GM18502 (cell line): ENCODE results near the gene BMPR2.

ENCODE experiments used
- ATAC-seq: cut with Tn5 transposase; IDR thresholded peaks from one replicate; pipeline ENCODE4 v1.9.1; 2021; ENCODE audit warnings: mild to moderate bottlenecking; ENCODE audit not compliant: unreplicated experiment, poor library complexity

BMPR2 gene

DNA sequence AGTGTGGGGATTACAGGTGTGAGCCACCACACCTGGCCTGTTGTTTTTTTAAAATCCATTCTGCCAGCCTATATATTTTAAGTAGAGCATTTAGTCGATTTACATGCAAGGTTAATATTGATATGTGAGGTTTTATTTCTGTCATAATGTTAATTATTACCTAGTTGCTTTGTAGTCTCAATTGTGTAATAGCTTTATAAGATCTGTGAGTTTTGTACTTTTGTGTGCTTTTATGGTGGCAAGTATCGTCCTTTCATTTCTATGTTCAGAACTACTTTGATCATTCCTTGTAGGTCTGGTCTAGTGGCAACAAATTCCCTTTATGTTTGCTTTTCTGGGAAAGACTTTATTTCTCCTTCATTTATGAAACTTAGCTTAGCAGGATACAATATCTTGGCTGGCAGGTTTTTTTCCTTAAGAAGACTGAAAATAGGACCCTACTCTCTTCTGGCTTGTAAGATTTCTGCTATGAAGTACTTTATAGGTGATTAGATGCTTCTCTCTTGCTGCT, 207.6 kb downstream of the BMPR2 start:
- ATAC-seq: no peak

GRCh38 chr2:202588647-202589581, 212.8 kb downstream of the BMPR2 start:
- peak; percentile 69 for ATAC-seq

DNA sequence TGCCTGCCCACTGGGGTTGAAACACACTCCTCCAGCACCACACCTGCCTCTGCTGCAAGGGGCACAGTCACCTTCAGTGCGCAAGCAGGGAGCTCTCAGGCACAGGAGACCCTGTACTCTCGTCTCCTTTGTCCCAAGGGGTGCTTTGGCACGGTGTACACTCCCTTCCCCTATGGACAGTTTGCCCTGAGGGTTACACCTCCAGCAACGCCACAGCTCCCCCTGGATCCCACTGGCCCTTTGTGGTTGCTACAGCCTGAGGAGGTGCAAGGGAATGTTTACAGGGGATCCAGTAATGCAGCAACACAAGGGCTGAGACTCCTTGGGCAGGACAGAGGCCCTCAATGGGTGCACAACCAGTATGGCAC, 213.4 kb downstream of the BMPR2 start:
- ATAC-seq: no peak

DNA sequence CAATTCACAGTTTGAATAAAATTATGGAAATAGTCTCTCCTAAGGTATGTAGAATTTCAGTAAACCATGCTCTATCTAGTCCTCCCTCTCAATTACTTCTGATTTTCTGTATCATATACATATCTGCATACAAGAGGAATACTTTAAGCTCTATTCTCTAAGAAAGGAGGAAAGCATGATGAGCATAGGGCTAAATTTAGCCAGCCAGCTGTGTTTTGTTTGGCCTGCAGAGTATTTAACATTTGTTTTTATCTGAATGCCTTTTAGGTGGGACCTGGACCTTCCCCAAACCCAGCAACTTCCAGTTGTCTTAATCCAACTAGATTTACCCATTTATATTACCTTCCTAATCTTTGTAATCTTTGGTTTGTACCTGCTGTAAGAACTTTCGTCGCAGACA, 216.4 kb downstream of the BMPR2 start:
- ATAC-seq: no peak

GRCh38 chr2:202599105-202599504, 223.0 kb downstream of the BMPR2 start:
- no peak for ATAC-seq

DNA sequence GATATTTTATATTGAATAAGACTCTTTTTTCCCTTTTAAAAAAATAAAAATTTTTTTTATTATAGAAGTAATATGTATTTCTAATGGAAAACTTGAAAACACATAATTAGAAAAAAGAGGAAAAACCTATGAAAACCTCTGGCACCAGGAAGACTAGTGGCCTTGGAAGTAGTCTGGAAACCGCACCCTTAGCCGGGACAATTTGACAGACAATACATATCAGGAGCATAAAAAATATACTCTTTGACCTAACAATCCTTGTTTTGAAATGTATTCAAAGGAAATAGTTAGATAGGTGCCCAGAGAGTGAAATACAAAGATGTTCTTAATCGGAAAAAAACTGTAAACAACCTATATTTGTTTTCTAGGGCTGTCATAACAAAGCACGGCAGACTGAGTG, 223.8 kb downstream of the BMPR2 start:
- ATAC-seq: no peak

GRCh38 chr2:202604699-202605098, 228.6 kb downstream of the BMPR2 start:
- no peak for ATAC-seq

- no peak for ATAC-seq
Measured at GRCh38 chr2:202605174-202605573, 229.0 kb downstream of the BMPR2 start.

GRCh38 chr2:202608142-202608852, 232.2 kb downstream of the BMPR2 start:
- peak; percentile 39 for ATAC-seq

DNA sequence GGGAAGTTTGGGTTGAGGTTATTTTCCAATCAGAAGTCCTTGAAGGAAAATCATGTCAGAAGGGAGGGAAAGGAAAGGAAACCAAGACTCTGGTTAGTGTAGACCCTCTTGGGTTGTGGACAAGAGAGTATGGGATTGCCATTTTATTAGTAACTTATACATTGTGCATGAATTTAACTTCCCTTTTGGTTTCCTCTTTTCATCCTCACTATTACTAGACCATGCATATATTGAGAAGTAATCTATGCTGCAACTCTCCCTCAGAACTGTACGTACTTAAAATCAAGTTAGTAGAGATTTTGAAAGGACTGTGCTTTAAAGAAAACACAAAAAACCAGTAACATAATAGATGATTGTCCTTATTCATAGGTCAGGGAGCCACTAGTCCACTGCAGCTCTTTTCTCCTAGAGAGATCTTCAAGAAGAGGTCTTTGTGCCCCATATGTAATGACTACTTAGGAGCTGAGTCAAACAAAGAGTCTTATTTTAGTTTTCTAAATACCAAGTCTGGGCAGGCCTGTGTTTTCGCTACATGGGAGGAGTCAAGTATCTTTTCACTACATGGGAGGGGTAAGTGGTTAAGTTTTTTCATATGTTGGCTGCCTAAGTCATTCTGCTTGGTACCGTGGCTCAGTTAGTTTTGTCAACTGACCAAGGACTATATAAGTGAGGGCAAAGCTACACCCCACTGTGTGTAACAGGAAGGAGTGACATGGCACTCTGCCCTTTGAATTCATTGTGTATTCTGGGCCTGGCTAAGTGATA, 233.4 kb downstream of the BMPR2 start:
- peak; percentile 95 for ATAC-seq

DNA sequence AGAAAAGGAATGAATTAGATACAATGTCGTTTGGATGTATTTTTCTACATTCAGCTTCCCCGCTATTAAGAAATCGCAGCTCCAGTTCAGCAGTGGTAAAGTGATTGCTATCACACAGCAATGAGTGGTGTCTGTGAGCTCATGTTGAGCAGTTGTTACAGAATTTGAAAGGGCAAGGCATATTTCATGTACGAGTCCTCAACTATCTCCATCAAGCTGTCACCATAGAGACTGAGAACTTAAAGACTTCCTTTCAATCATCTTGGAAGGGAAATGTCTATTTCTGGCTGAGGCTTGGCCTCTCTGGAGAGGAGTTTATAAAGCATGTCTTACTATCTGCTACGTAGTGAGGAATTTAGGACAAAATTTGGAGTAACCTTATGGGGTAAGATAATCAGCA, 234.3 kb downstream of the BMPR2 start:
- ATAC-seq: no peak

DNA sequence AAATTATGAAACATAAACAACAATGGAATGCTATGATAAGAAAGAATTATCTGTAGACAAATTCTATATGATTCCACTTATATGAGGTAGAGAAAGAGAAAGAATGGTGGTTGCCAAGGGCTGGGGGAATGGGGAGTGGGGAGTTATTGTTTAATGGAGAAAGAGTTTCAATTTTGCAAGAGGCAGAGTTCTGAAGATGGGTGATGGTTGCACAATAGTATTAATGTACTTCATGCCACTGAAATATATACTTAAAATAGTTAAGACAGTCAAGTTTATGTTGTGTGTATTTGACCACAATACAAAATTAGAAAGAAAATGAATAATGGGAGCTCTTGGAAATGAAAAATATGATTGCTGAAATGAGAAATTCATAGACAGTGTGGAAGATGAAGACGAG, 236.0 kb downstream of the BMPR2 start:
- no peak for ATAC-seq

DNA sequence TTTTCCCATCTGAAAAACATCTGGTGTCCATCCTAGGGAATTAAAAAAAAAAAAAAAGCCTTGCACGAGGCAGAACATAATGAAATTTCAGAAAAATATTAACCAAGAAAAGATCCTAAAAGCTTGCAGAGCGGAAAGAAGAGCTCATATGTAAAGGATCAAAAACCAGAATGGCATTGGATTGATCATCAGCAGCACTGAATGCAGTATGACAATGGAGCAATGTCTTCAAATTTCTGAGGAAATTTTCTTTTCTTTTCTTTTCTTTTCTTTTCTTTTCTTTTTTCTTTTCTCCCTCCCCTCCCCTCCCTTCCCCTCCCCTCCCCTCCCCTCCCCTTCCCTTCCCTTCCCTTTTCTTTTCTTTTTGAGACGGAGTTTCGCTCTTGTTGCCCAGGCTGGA, 237.4 kb downstream of the BMPR2 start:
- ATAC-seq: no peak
